Dermis microvascular lymphatic vessel endothelial cell (primary cell): ENCODE measurements around the gene KCTD17. TPM values are rescaled to one million over a fixed set of nuclear protein-coding genes. Genes with fewer than 3 reads are reported as not detected.

Experiments used
- DNase-seq, 2 donors: peaks; one replicate each; pipeline versions ENCODE4 v3.0.0 to v3.0.0-alpha.2; 2010; ENCODE audit warnings: low read depth in 2 of 2
- total RNA-seq: library from RNA; depleted of rRNA; stranded (reverse); fragments of >200 nt; gene quantifications from 2 replicates; pipeline ENCODE4 v1.2.1, GENCODE V29; 2014

KCTD17 gene
- total RNA-seq, 1 donor from 2014 or later = 50.6 TPM

DNA sequence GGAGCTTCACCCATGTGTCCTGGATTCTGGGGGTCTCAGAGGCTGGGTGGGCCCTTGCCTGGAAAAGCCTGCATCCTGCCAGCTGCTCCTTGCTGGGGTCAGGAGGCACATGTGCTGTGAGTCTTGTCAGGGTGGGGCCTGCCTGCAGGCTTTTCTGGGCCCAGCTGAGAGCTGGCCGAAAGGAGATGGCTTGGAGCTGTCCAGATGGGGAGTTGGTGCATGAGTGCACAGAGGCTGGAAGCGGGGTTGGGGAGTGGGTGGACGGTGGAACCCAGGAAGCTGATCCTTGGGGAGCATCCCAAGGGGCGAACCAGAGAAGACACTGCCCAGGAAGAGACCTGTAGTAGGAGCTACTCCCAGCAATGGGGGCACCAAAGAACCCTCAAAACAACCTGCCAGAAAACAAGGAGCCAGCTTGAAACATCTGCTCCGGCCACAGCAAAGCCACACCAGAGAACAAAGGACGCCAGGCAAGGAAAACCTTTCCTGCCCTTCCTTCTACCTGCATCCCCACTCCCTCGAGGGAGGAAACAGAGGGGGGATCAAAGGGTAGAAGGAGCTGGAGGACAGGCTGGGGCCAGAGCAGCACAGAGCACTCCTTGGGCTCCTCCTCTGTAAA is 8.2 kb upstream of the KCTD17 start:
- DNase-seq = no peak

DNA sequence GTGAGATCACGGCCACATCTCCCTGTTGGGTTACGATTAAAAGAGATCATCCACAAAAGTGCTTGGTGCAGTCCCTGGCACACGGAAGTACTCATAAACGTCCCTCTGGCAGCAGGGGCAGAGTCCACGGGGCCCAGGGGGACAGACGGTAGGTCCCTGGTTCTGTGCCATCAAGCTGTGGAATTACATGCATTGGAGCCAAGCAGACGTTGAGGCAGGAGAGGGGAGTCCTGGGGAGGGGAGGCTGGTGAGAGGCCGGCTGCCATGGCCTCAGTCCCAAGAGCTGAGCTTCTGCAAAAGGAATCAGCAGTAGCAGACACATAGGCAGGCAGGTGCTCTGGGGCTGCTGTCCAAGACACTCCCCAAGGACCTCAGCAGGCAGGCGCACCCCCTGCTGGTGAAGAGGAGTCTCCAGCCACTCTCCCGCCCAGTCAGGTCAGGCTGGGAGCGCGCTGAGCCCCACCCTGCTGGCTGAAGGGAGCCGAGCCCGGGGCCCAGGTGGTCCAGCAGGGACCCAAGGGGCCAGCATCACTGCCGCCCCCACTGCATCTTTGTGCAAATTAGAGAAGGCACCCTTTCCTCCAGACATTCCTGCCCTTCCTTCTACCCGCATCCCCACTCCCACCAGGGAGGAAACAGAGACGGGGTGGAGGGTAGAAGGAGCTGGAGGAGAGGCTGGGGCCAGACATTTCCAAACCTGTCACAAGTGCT is 7.6 kb upstream of the KCTD17 start:
- peak in 1 of 2 donors; percentile 61 for DNase-seq

DNA sequence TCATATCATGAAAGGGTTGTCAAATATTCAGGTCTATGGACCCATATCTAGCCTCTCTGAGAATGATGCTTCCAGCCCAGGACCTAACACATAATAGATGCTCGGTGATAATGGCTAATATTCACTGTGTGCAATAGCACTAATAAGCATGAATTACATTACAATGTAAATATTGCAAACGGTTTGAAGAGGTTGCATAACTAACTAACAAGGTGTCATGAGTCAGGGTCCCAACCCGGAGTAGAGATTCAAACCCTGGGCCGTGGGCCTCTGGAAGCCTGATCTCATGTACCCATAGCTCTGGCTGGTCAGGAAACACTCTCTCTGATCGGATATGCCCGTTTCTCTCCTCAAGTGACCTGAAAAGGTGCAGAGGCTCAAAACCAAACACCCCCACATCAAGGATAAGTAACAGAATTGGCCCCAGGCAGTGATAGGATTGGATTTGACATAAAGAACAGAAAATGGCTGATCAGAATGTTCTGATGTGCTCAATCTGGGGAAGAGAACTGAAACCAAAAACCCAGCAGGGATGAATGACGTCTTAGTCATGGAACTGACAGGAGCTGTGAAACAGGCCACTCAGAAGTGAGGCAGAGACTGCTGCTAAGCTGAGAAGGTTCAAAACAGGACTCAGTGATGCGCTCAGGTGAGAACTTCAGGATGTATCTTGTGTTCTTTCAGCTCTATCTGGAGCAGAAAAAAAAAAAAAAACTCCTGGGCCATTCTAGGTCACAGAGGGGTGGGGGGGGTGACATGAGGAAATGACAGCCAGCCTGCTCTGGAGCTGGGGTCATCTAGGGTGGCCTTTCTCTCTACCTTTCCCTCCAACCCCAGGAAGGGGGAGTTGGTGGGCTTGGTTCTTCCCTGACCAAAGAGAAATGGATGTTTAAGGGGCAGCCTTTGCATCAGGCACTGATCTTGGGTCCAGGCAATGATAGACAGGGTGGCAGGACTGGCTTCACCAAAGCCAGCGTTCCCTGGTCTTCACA is 6.6 kb upstream of the KCTD17 start:
- DNase-seq = no peak

DNA sequence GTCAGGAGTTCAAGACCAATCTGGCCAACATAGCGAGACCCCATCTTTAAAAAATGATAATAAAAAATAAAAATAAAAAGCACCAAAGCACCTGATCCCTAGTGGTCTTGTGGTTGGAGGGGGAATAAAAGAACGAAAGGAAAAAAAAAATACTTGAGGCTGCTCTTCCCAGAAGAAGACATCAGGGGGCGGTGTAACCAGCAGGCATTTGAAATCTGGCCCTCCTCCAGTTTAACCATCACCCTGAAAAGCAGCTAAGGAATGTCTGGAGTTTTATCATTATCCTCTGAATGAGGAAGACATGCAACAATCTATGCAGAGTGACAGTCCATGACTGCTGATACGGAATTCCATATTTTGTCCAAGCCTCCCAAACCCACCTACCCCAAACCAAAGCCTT is 5.6 kb upstream of the KCTD17 start:
- peak in 1 of 2 donors; percentile 46 for DNase-seq

DNA sequence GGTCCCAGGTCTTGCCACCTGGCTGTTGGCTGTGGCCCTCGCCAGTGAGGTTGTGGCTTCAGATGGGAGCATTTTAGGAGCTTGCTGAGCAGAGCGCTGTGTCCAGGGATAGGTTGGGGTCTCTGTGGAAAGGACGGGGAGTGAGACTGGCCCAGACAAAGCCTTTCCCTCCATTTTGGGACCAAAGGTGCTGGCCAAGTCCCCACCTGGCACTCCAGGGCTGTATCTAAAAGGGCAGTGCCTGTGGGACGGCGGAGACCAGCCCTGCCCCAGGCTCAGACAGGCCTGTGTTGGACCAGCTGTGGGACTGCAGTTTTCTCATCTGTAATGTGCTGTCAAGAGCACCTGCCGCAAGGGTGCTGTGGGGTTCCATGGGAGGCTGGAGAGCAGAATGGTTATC is 5.0 kb upstream of the KCTD17 start:
- no peak for DNase-seq

DNA sequence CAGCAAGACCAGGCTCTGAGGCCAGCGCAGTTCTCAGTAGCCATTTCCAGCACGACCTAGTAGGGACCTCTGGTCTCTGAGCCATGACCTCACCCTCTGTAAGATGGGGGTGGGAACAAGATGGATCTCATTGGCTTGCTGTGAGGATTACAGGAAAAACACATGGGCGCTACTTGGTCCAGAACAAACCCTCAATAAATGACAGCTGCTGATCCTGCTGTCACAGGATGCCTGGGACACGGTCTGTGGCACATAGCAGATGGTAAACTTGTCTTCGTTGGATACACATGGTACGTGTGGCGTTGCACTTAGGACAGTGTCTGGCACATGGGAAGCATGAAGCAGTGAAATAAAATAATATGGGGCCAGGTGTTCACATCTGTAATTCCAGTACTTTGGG is 4.5 kb upstream of the KCTD17 start:
- no peak for DNase-seq

DNA sequence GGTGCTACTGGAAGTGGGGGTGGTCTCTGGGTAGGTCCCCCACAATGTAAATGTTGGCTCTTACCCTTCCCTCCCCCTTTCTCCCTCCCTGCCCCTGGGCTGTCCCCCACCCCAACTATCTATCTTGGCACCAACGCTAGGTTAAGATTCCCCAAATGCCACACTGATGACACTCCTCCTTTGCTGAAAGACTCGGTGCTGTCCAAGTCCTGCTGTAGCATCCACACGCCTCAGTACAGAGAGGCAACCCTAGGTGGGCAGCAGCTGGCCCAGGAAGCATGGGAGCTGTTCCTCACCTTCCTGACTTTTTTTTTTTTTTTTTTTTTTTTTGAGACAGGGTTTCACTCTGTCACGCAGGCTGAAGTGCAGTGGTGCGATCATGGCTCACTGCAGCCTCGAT is 3.4 kb upstream of the KCTD17 start:
- no peak for DNase-seq

DNA sequence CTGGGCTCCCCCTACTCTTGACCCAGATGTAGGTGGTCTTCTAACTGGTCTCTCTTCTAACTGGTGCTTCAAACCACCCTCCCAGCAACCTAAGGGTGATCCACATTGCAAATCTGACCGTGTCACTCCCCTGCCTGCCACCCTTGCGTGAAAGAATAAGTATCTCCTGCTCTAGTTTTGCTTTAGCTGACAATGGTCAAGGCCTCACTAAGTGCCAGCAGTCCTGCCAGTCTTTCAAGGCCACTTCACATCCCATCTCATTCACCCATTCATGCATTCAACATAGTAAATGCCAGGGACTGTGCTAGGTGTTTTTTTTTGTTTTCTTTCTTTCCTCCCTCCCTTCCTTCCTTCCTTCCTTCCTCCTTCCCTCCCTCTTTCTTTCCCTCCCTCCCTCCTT is 2.3 kb upstream of the KCTD17 start:
- DNase-seq = no peak

DNA sequence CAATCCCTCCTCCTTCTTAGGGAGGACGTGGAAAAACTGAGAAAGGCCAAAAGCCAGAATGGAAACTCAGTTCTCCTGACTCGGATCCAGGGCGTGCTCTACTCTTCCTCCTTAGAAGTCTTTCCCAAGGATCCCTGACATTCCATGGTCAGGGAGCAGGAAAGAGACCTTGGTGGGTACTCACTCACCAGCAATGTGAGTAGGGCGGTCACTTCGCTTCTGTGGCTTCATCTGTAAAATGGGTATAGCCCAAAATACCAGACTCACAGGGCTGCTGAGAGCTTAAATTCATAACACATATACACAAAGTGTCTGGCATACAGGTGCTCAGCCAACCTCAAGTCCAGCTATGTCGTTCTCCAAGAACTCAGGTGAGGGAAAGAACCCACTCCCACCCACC is 629 bp upstream of the KCTD17 start:
- no peak for DNase-seq

DNA sequence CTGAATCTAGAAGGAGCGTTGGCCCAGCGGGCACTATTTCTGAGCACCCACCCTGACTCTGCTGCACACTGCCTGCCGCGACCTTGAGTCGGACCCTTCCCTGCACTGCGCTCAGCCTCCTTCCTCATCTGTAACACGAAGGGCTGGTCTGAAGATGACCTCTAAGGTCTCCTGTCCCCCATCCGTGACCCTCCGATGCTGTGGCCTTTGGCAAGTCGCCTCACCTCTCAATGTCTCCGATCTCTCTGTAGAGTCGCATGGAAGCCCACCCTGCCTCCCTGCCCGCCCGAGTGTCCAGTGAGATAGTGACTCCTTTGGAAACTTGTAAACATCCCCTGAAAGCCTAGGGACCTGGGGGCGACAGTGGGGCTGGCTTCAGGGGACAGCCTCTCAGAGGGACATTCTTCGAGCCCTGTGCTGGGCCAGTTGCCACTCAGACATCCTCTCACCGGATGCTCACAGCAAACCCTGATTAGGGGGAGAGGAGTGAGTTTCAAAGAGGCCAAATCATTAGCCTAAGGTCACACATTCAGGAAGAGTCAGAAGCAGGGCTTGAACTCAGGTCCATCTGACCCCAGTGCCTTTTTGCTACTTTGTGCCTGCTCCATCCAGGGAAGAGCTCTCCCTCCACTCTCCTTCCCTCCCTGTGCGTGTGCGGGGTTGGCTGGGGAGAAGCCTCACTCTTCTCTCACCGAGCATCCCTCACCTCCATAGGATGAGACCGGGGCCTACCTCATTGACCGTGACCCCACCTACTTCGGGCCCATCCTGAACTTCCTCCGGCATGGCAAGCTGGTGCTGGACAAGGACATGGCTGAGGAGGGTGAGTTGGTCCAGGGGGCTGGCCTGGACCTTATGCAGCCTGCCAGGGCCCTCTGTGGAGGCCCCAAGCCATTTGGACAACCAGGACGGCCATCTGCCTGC is 1.1 kb downstream of the KCTD17 start:
- DNase-seq = no peak

DNA sequence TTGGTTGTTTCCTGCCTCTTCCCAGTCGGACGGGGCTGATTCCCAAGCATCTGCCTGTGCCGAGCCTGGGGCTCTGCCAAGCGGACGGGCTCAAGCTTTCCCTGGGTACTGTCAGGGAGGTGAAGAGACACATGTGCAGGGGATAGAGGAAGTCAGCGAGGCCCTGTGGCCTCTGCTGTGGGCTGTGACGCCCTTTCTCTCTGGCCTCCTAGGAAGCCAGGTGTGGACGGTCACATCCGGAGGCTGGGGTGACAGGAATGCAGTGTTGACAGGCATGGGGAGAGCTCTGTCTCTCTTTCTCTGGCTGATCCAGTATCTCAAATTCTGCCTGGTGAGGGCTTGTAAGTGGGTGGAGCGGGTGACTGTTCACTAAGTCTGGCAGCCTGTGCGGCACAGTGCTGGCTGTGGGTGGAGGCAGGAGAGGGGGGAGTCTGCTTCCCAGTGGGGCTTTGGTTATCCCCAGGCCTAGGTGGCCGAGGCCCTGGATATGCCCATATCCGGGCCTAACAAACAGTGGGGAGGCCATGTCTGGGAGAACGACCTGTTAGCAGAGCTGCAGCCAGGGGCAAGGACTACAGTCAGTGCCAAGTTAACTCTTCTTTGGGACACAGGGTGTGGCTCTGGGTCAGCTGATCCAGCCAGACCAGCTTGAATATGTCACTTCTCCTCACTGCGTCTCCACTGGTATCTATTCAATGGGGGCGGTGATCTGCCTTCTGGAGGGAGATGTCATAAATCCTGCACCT is 1.9 kb downstream of the KCTD17 start:
- DNase-seq = peak; percentile 24 to 66

DNA sequence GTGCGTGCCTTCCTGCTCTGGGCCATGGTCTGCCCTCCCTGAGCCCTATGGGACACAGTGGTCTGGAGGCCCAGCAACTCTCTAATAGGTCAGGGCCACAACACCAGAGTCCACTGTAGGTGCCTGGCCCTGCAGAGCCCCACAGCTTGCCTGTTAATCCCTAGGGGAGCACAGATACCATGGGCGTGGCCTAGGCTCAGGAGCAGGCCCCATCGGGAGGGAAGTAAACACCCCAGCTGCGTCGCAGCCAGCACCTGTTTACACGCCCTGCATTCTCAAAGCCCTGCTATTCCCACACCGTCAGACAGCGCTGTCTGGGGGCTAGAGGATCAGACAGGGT is 2.5 kb downstream of the KCTD17 start:
- DNase-seq = no peak

DNA sequence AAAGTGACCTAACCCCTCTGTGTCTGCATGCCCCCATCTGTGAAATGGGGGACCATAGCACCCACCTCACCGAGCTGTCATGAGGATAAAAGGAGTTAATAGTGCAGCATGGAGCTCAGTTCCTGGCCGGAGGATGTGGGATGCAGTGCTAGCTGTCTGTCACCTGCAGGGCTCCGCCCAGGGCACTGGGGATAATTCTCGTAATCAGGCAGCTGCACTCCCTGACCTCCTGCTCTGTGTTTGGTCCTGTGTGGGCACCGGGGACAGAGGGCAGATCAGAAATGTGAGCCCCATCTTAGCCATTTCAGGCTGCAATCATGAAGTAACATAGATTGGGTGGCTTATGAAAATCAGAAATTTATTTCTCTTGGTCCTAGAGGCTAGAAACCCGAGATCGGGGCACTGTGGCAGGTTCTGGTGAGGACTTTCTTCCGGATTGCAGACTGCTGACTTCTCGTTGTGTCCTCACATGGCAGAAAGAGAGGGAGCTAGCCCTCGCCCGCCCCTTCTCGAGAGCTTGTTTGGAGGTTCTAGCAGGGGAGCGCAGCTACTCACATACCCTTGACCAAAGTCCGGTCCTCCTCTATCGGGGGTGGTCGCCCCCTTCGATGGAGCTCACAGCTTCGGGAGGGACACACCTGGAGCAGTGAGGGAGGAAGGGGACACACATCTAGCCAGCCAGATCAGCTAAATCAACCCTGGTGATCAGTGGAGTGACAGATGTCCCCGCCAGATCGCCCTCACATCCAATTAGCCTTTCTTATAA is 3.2 kb downstream of the KCTD17 start:
- DNase-seq = no peak

DNA sequence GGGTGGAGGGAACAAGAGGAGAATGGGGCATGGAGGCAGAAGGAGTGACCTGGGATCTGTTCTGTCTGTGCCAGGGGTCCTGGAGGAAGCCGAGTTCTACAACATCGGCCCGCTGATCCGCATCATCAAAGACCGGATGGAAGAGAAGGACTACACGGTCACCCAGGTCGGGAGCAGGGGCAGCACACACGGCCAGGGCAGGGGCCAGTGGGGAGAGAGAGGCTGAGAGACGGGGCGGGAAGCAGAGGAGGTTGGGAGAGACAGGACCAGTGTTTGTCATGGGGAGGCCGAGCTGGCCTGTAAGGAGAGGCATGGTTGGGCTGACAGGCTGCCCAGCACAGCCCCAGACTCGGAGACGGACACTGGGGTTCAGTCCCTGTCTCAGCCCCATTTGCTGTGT is 4.7 kb downstream of the KCTD17 start:
- no peak for DNase-seq

DNA sequence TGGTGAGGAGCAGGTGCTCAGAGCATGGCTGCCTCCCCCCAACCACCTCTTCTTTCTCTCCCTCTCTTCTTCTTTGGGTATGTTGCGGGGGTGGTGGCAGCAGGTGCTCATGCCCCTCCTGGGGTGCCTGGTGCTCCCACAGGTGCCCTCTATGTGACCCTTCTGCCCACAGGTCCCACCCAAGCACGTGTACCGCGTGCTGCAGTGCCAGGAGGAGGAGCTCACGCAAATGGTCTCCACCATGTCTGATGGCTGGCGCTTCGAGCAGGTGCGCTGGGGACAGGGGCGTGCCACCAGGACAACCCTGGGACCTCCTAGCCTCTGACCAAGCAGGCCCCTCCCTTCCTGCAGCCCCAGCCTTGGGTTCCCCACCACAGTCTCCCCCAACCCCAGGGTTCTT is 5.7 kb downstream of the KCTD17 start:
- DNase-seq = no peak

DNA sequence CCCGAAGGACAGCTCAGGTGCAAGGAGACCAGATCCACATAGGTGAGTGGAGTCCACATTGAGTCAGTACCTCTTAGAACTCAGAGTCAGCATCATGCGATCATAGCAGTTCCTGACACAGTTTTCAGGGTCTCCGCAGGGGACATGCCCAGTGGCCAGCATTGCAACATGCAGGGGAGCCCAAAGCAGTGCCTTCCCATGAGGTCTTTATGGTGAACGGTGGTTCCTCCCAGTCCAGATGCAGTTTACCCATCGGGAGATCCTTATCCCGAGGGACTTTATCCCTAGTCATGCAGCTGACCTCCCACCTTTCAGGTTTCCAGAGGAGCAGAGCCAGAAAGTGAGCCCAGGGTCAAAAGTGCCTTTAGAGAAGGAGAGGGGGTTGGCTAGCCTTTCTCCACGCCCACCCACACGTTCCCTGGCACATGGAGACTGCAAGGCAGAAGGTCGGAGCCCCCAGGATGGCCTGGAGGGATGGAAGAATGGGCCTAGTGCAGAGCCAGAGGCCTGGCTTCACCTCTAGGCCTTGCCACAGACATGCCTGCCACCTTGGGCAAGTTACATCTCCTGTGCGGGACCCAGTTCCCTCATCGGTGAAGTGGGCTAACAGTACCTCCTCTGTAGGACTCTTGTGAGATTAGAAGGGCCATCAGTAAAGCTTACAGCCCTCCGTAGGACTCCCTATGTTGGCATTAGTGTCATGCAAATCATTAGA is 6.4 kb downstream of the KCTD17 start:
- DNase-seq = no peak

DNA sequence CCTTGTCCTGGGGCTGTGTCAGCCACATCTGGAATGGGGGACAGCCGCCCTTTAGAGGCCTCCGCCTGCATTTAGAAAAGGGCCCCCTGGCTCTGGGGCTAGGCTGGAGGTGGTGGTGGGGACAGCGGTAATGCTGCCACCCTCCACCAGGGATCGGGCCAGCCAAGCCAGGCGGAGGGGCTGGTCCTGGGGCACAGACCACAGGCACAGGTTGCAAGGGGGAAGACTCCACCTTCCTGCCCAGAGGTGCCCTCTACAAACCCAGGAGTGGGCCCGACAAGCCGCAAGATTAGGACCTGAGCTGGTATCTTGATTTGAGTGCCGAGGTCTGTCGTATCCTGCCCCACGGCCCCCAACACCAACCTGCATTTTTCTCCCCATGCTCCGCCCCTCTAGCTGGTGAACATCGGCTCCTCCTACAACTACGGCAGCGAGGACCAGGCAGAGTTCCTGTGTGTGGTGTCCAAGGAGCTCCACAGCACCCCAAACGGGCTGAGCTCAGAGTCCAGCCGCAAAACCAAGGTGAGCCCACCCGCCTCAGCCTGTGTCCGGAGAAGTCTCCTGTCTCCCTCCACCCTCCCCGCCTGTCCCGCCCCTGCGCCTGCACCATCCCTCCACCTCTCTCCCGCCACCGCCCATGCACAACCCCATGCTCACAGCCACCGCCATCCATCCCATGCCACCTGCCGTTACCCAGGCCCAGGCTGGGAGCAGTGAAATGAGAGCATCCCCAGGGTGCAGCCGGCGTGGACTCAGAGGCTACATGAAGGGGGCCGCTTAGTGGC is 7.6 kb downstream of the KCTD17 start:
- no peak for DNase-seq

DNA sequence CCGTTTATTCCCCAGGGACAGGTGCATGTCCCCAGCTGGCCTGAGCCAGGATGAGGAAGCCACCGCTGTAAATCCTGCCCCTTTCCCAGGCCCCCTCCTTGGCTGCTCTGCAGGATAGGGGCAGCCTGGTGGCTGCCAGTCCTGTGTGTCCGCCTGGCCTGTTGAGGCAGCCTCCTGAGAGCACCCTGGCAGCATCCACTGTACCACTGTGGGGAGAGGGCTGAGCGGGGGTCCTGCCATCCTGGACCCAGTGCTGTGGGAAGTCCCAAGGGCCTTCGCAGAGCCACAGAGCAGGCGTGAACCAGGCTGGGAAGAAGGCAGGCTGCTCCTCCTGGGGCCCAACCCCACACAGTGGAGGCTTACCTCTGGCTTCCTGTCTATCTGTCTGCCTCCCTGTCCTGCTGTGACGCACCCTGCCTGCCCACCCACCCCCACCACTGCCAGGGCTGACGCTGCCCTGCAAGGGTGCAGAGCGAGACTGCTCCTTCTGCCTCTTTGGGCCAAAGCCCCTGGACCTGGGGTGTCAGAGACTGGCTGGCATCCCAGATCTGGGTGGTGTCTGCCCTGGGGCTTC is 8.4 kb downstream of the KCTD17 start:
- no peak for DNase-seq
